SK-N-SH treated with all-trans-retinoic acid at 6 μM for 48 hours (cell line): Measurements from ENCODE around the gene PXYLP1.

Experiments used
- ATAC-seq: fragments of 200-7000 bp; cut with Tn5 transposase; 3 replicates; pipeline ENCODE4 v1.9.1; 2020; ENCODE audit warnings: mild to moderate bottlenecking, moderate library complexity
- ARNTL ChIP-seq: fragments of 450-650 bp; formaldehyde crosslinking; IDR thresholded peaks from 2 replicates; pipeline ENCODE4 v1.5.0; 2020; ENCODE audit warnings: low read depth, mild to moderate bottlenecking, moderate library complexity, borderline replicate concordance
- BACH2 ChIP-seq: fragments of 250-450 bp; sonication (Bioruptor Pico); IDR thresholded peaks from 2 replicates; pipeline ENCODE4 v1.9.0; 2021; ENCODE audit warnings: mild to moderate bottlenecking, borderline replicate concordance
- CREB5 ChIP-seq: fragments of 250-450 bp; sonication (Bioruptor Pico); IDR thresholded peaks from 2 replicates; pipeline ENCODE4 v1.5.1; 2020; ENCODE audit warnings: low read depth, mild to moderate bottlenecking, moderate library complexity
- CSDC2 ChIP-seq: fragments of 250-450 bp; sonication (Bioruptor Pico); IDR thresholded peaks from 2 replicates; pipeline ENCODE4 v1.5.0; 2020; ENCODE audit warnings: mild to moderate bottlenecking, moderate library complexity
- CSRNP3 ChIP-seq: fragments of 250-450 bp; sonication (Bioruptor Pico); IDR thresholded peaks from 2 replicates; pipeline ENCODE4 v1.5.1; 2021; ENCODE audit warnings: mild to moderate bottlenecking, moderate library complexity
- ESRRG ChIP-seq: fragments of 250-450 bp; sonication (Bioruptor Pico); IDR thresholded peaks from 2 replicates; pipeline ENCODE4 v1.6.1; 2021; ENCODE audit warnings: mild to moderate bottlenecking
- GLIS3 ChIP-seq: fragments of 250-450 bp; sonication (Bioruptor Pico); IDR thresholded peaks from 2 replicates; pipeline ENCODE4 v1.5.0; 2020; ENCODE audit warnings: mild to moderate bottlenecking, moderate library complexity
- ISL1 ChIP-seq: fragments of 250-450 bp; sonication (Bioruptor Pico); IDR thresholded peaks from 2 replicates; pipeline ENCODE4 v2.1.2; 2022; ENCODE audit warnings: mild to moderate bottlenecking, moderate library complexity
- OSR1 ChIP-seq: fragments of 250-450 bp; sonication (Bioruptor Pico); IDR thresholded peaks from 2 replicates; pipeline ENCODE4 v1.8.0; 2022; ENCODE audit warnings: moderate library complexity, mild to moderate bottlenecking, inconsistent platforms
- PATZ1 ChIP-seq: fragments of 250-450 bp; sonication (Bioruptor Pico); IDR thresholded peaks from 2 replicates; pipeline ENCODE4 v1.8.0; 2020; ENCODE audit warnings: mild to moderate bottlenecking, moderate library complexity, borderline replicate concordance
- POU6F1 ChIP-seq: fragments of 250-450 bp; sonication (Bioruptor Pico); IDR thresholded peaks from 2 replicates; pipeline ENCODE4 v1.8.0; 2021; ENCODE audit warnings: low read depth, mild to moderate bottlenecking, moderate library complexity, borderline replicate concordance
- PPARA ChIP-seq: fragments of 250-450 bp; sonication (Bioruptor Pico); IDR thresholded peaks from 2 replicates; pipeline ENCODE4 v1.5.0; 2020; ENCODE audit warnings: mild to moderate bottlenecking, borderline replicate concordance
- RARB ChIP-seq: fragments of 250-450 bp; sonication (Bioruptor Pico); IDR thresholded peaks from 2 replicates; pipeline ENCODE4 v1.8.0; 2021; ENCODE audit warnings: mild to moderate bottlenecking, moderate library complexity
- SNAI2 ChIP-seq: fragments of 250-450 bp; sonication (Bioruptor Pico); IDR thresholded peaks from 2 replicates; pipeline ENCODE4 v1.5.0; 2020; ENCODE audit warnings: mild to moderate bottlenecking, moderate library complexity
- TCF4 ChIP-seq: fragments of 250-450 bp; sonication (Bioruptor Pico); IDR thresholded peaks from 2 replicates; pipeline ENCODE4 v1.8.0; 2021; ENCODE audit warnings: mild to moderate bottlenecking, moderate library complexity, borderline replicate concordance
- TOX ChIP-seq: fragments of 250-450 bp; sonication (Bioruptor Pico); IDR thresholded peaks from 2 replicates; pipeline ENCODE4 v1.8.0; 2021; ENCODE audit warnings: mild to moderate bottlenecking, moderate library complexity, borderline replicate concordance
- TSHZ2 ChIP-seq: fragments of 250-450 bp; sonication (Bioruptor Pico); IDR thresholded peaks from 2 replicates; pipeline ENCODE4 v1.5.0; 2020; ENCODE audit warnings: mild to moderate bottlenecking, moderate library complexity
- ZC3H10 ChIP-seq: fragments of 250-450 bp; sonication (Bioruptor Pico); IDR thresholded peaks from 2 replicates; pipeline ENCODE4 v1.5.1; 2021; ENCODE audit warnings: mild to moderate bottlenecking, moderate library complexity
- ZFP3 ChIP-seq: fragments of 250-450 bp; sonication (Bioruptor Pico); IDR thresholded peaks from 2 replicates; pipeline ENCODE4 v1.5.0; 2020; ENCODE audit warnings: mild to moderate bottlenecking, moderate library complexity
- ZFP30 ChIP-seq: fragments of 450-650 bp; formaldehyde crosslinking; IDR thresholded peaks from 2 replicates; pipeline ENCODE4 v1.5.0; 2022; ENCODE audit warnings: mild to moderate bottlenecking, moderate library complexity
- ZNF565 ChIP-seq: fragments of 450-650 bp; formaldehyde crosslinking; conservative IDR thresholded peaks from 2 replicates; pipeline ENCODE4 v1.5.0; 2020; ENCODE audit warnings: low read depth, mild to moderate bottlenecking, moderate library complexity
- ZNF70 ChIP-seq: fragments of 450-650 bp; formaldehyde crosslinking; IDR thresholded peaks from 2 replicates; pipeline ENCODE4 v1.5.0; 2020; ENCODE audit warnings: mild to moderate bottlenecking, moderate library complexity
- ZNF8 ChIP-seq: fragments of 450-650 bp; formaldehyde crosslinking; IDR thresholded peaks from 2 replicates; pipeline ENCODE4 v1.5.0; 2020; ENCODE audit warnings: mild to moderate bottlenecking, moderate library complexity

The PXYLP1 gene

GRCh38 chr3:141316851-141317250 lies 85.2 kb downstream of the PXYLP1 start:
- no peak for TF ChIP-seq ZC3H10 (CRISPR knock-in tag)
- no peak for TF ChIP-seq CREB5 (CRISPR knock-in tag)
- TF ChIP-seq PATZ1 (CRISPR knock-in tag): no peak
- TF ChIP-seq ZNF565 (CRISPR knock-in tag): no peak
- TF ChIP-seq ARNTL (CRISPR knock-in tag): no peak
- TF ChIP-seq TOX (CRISPR knock-in tag): no peak
- TF ChIP-seq ISL1 (CRISPR knock-in tag): no peak
- no peak for TF ChIP-seq CSRNP3 (CRISPR knock-in tag)
- no peak for TF ChIP-seq ESRRG (CRISPR knock-in tag)
- no peak for TF ChIP-seq RARB (CRISPR knock-in tag)
- no peak for TF ChIP-seq ZFP30
- TF ChIP-seq GLIS3 (CRISPR knock-in tag): no peak
- TF ChIP-seq TCF4 (CRISPR knock-in tag): no peak
- no peak for TF ChIP-seq ZNF70 (CRISPR knock-in tag)
- no peak for TF ChIP-seq ZFP3 (CRISPR knock-in tag)
- no peak for TF ChIP-seq POU6F1 (CRISPR knock-in tag)
- TF ChIP-seq TSHZ2 (CRISPR knock-in tag): no peak
- ATAC-seq: no peak

- no peak for ATAC-seq
- TF ChIP-seq ARNTL (CRISPR knock-in tag) (no peak), ZNF565 (CRISPR knock-in tag) (no peak), ZC3H10 (CRISPR knock-in tag) (no peak), CSDC2 (CRISPR knock-in tag) (no peak), CSRNP3 (CRISPR knock-in tag) (no peak), TSHZ2 (CRISPR knock-in tag) (no peak), SNAI2 (no peak), ZNF70 (CRISPR knock-in tag) (no peak), OSR1 (CRISPR knock-in tag) (no peak), PATZ1 (CRISPR knock-in tag) (no peak), GLIS3 (CRISPR knock-in tag) (no peak), PPARA (CRISPR knock-in tag) (no peak), ZNF8 (no peak), TOX (CRISPR knock-in tag) (no peak), RARB (CRISPR knock-in tag) (no peak), ZFP30 (no peak), BACH2 (no peak)
These were observed 88.9 kb downstream of the PXYLP1 start for GRCh38 chr3:141320399-141321108.
